Neural progenitor cell (in vitro differentiated cells): ENCODE results near the gene PRR12. TPM values are rescaled to one million over a fixed set of nuclear protein-coding genes. Genes with fewer than 3 reads are reported as not detected.

Source experiments
- DNase-seq: peaks from one replicate; pipeline ENCODE4 v3.0.0-alpha.2; 2016; ENCODE audit warnings: low spot score
- H2AFZ ChIP-seq: fragments of 200-600 bp; sonication (generic); replicated peaks from 2 replicates; pipeline ENCODE4 v1.6.1; 2016; ENCODE audit warnings: antibody characterized with exemption
- H3F3A ChIP-seq: fragments of 200-600 bp; sonication (generic); 2 replicates; pipeline ENCODE4 v1.6.1; 2016; ENCODE audit warnings: antibody characterized with exemption, low read depth
- H3K27ac ChIP-seq: fragments of 200-600 bp; sonication (generic); 2 replicates; pipeline ENCODE4 v1.5.1; 2016; ENCODE audit warnings: mild to moderate bottlenecking
- H3K27me3 ChIP-seq: fragments of 200-600 bp; sonication (generic); 2 replicates; pipeline ENCODE4 v1.6.1; 2016; ENCODE audit warnings: mild to moderate bottlenecking, moderate library complexity
- H3K36me3 ChIP-seq: fragments of 200-600 bp; sonication (generic); 2 replicates; pipeline ENCODE4 v1.5.1; 2016
- H3K4me1 ChIP-seq: fragments of 200-600 bp; sonication (generic); 2 replicates; pipeline ENCODE4 v1.6.1; 2016; ENCODE audit warnings: mixed run types
- H3K4me2 ChIP-seq: fragments of 200-600 bp; sonication (generic); 2 replicates; pipeline ENCODE4 v1.6.1; 2016
- H3K4me3 ChIP-seq: fragments of 200-600 bp; sonication (generic); 2 replicates; pipeline ENCODE4 v1.5.1; 2016
- H3K79me2 ChIP-seq: fragments of 200-600 bp; sonication (generic); 2 replicates; pipeline ENCODE4 v1.6.1; 2016; ENCODE audit warnings: low read depth
- H3K9ac ChIP-seq: fragments of 200-600 bp; sonication (generic); 2 replicates; pipeline ENCODE4 v1.6.1; 2016
- H3K9me3 ChIP-seq: fragments of 200-600 bp; sonication (generic); 2 replicates; pipeline ENCODE4 v1.5.1; 2016; ENCODE audit warnings: low read depth
- H4K20me1 ChIP-seq: fragments of 200-600 bp; sonication (generic); 2 replicates; pipeline ENCODE4 v1.6.1; 2016; ENCODE audit warnings: low read depth
- H3K27ac Mint-ChIP-seq: 3 replicates; pipeline ENCODE4 v1.8.0; 2021; ENCODE audit warnings: mixed read lengths
- H3K27me3 Mint-ChIP-seq: 2 replicates; pipeline ENCODE4 v1.8.0; 2022; ENCODE audit warnings: low read depth, mild to moderate bottlenecking, inconsistent platforms, moderate library complexity, mixed read lengths; ENCODE audit not compliant: insufficient read depth
- H3K36me3 Mint-ChIP-seq: 3 replicates; pipeline ENCODE4 v1.8.0; 2021; ENCODE audit warnings: mixed read lengths
- H3K4me1 Mint-ChIP-seq: 3 replicates; pipeline ENCODE4 v1.8.0; 2021; ENCODE audit warnings: mixed read lengths
- H3K4me3 Mint-ChIP-seq: 3 replicates; pipeline ENCODE4 v1.8.0; 2021; ENCODE audit warnings: mild to moderate bottlenecking, moderate library complexity, mixed read lengths
- H3K9me3 Mint-ChIP-seq: 3 replicates; pipeline ENCODE4 v1.8.0; 2020; ENCODE audit warnings: mixed read lengths
- EZH2 ChIP-seq: fragments of 200-600 bp; sonication (generic); IDR thresholded peaks from 2 replicates; pipeline ENCODE4 v1.6.1; 2017; ENCODE audit warnings: antibody characterized with exemption, mild to moderate bottlenecking, moderate library complexity
- EZH2phosphoT487 ChIP-seq: fragments of 200-600 bp; sonication (generic); IDR thresholded peaks from 2 replicates; pipeline ENCODE4 v1.6.1; 2017; ENCODE audit warnings: antibody characterized with exemption
- total RNA-seq: library from RNA; depleted of rRNA; stranded (reverse); fragments of >200 nt; gene quantifications from 2 replicates; pipeline ENCODE4 v1.2.3, GENCODE V29; 2015; ENCODE audit warnings: low replicate concordance
- TF ChIP-seq, protein P1 (sequence below): fragments of 200-600 bp; sonication (generic); IDR thresholded peaks from 2 replicates; pipeline ENCODE4 v1.5.1; 2017; ENCODE audit warnings: antibody characterized with exemption, mild to moderate bottlenecking

The PRR12 gene
- total RNA-seq, 1 donor from 2014 or later = 3.2 TPM

DNA sequence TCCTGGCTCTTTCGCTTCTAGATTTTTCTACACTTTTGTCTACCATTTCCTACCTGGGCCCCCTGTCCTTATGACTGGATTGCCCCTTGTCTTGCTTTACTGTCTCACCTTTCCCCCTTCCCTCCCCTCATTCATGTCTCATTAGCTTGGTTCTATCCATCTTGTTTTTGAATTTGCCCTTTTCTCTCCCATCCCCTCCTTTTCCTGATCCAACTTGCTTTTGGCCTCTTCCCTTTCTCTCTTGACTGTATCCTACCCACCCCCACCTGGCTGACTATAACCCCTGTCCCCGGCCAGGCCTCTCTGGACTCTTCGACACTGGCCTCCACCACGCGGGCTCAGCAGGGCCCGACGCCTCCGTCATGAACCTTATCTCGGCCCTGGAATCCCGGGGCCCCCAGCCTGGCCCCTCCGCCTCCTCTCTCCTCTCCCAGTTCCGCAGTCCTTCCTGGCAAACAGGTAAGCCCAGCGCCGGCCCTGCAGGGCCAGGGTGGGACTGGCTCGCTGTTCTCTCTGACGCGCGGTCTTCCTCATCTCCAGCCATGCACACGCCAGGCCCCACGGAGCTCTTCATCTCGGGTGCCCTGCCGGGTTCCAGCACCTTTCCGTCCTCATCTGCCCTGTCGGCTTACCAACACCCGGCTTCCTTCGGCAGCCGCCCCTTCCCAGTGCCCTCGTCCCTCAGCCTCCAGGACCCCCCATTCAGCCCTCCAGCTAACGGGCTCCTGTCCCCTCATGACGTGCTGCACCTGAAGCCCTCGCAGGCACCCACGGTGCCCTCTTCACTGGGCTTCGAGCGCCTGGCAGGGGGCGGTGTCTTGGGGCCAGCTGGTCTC lies 3.4 kb downstream of the PRR12 start:
- peaks cover 12% of the 10 kb centered on the region for H3K36me3 Mint-ChIP-seq
- DNase-seq = no peak

GRCh38 chr19:49594993-49595818 lies 4.2 kb downstream of the PRR12 start:
- DNase-seq = no peak
- H3K36me3 Mint-ChIP-seq = peaks cover 16% of the 10 kb centered on the region
- no peak overlapping the region for H3K4me3 Mint-ChIP-seq
- Histone ChIP-seq H3K27ac (no peak overlapping the region), H3F3A (peaks cover 37% of the 10 kb centered on the region), H2AFZ (no peak overlapping the region), H3K36me3 (no peaks in the 10 kb centered on the region), H3K79me2 (peaks cover 85% of the 10 kb centered on the region), H4K20me1 (peaks cover 73% of the 10 kb centered on the region), H3K9ac (no peak overlapping the region), H3K27me3 (no peaks in the 10 kb centered on the region), H3K4me3 (no peak overlapping the region), H3K4me1 (peaks cover 6% of the 10 kb centered on the region), H3K9me3 (no peaks in the 10 kb centered on the region), H3K4me2 (no peak overlapping the region)
- no peak for TF ChIP-seq EZH2
- no peak for TF ChIP-seq EZH2phosphoT487
- TF ChIP-seq, protein P1, sequence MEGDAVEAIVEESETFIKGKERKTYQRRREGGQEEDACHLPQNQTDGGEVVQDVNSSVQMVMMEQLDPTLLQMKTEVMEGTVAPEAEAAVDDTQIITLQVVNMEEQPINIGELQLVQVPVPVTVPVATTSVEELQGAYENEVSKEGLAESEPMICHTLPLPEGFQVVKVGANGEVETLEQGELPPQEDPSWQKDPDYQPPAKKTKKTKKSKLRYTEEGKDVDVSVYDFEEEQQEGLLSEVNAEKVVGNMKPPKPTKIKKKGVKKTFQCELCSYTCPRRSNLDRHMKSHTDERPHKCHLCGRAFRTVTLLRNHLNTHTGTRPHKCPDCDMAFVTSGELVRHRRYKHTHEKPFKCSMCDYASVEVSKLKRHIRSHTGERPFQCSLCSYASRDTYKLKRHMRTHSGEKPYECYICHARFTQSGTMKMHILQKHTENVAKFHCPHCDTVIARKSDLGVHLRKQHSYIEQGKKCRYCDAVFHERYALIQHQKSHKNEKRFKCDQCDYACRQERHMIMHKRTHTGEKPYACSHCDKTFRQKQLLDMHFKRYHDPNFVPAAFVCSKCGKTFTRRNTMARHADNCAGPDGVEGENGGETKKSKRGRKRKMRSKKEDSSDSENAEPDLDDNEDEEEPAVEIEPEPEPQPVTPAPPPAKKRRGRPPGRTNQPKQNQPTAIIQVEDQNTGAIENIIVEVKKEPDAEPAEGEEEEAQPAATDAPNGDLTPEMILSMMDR = no peak
- H3K4me1 Mint-ChIP-seq = peaks cover 13% of the 10 kb centered on the region
- H3K27ac Mint-ChIP-seq = no peak overlapping the region
- no peaks in the 10 kb centered on the region for H3K9me3 Mint-ChIP-seq
- peaks cover 4% of the 10 kb centered on the region for H3K27me3 Mint-ChIP-seq

More for the DNA sequence above, 3.4 kb downstream of the PRR12 start:
- Histone ChIP-seq H3K4me2 (peak overlapping the region; percentile 98), H4K20me1 (peaks cover 65% of the 10 kb centered on the region), H3K27ac (no peak overlapping the region), H3K4me1 (peaks cover 6% of the 10 kb centered on the region), H3K36me3 (no peaks in the 10 kb centered on the region), H3K9me3 (no peaks in the 10 kb centered on the region), H2AFZ (no peak overlapping the region), H3F3A (peaks cover 42% of the 10 kb centered on the region), H3K4me3 (peak overlapping the region; percentile 87), H3K27me3 (no peaks in the 10 kb centered on the region), H3K79me2 (peaks cover 77% of the 10 kb centered on the region), H3K9ac (no peak overlapping the region)
- TF ChIP-seq EZH2 (no peak), EZH2phosphoT487 (no peak)
- TF ChIP-seq, protein P1 = no peak
- Mint-ChIP-seq H3K27ac (no peak overlapping the region), H3K4me3 (peak overlapping the region; percentile 90), H3K4me1 (peaks cover 15% of the 10 kb centered on the region), H3K9me3 (no peaks in the 10 kb centered on the region), H3K27me3 (peaks cover 4% of the 10 kb centered on the region)

- peaks cover 19% of the 10 kb centered on the region for H3K36me3 Mint-ChIP-seq
- TF ChIP-seq EZH2phosphoT487 = no peak
- no peak for TF ChIP-seq EZH2
- TF ChIP-seq, protein P1 = no peak
- peaks cover 13% of the 10 kb centered on the region for H3K4me1 Mint-ChIP-seq
These were observed 4.9 kb downstream of the PRR12 start for GRCh38 chr19:49595819-49596404.

More at GRCh38 chr19:49595819-49596404, 4.9 kb downstream of the PRR12 start:
- Histone ChIP-seq H3F3A (peaks cover 30% of the 10 kb centered on the region), H3K4me2 (no peak overlapping the region), H3K9me3 (no peaks in the 10 kb centered on the region), H2AFZ (no peak overlapping the region), H3K36me3 (no peaks in the 10 kb centered on the region), H3K9ac (no peak overlapping the region), H3K4me1 (peaks cover 6% of the 10 kb centered on the region), H3K27ac (no peak overlapping the region), H3K79me2 (peaks cover 88% of the 10 kb centered on the region), H3K27me3 (no peaks in the 10 kb centered on the region), H3K4me3 (no peak overlapping the region), H4K20me1 (peaks cover 78% of the 10 kb centered on the region)
- Mint-ChIP-seq H3K27ac (no peak overlapping the region), H3K4me3 (no peak overlapping the region), H3K9me3 (no peaks in the 10 kb centered on the region), H3K27me3 (peaks cover 6% of the 10 kb centered on the region)
- no peak for DNase-seq
